Kidney (tissue), 11 donors: ENCODE results near the gene SRGAP2C. TPM values are rescaled to one million over a fixed set of nuclear protein-coding genes. Genes with fewer than 3 reads are reported as not detected.
"Not testable (repeated sequence)": the region's sequence is repeated elsewhere in the genome, so short reads cannot be mapped to it uniquely, and the experiment has no call there.

Experiments
- DNase-seq, 5 donors: peaks; one replicate each; pipeline ENCODE4 v3.0.0-alpha.2; 2013 to 2020
- FAIRE-seq: peaks from 2 replicates; lab custom pipeline; 2012; peaks lifted over from hg19 to GRCh38; lab: Jason Lieb, UNC
- H3K27ac ChIP-seq, 2 donors: one replicate each; pipeline ENCODE4 v1.7.0; 2013; ENCODE audit warnings: low read depth in 2 of 2, low read length in 2 of 2, inconsistent platforms in 1 of 2
- H3K27me3 ChIP-seq: one replicate; pipeline ENCODE4 v1.7.1; 2013; ENCODE audit warnings: low read length, inconsistent platforms; ENCODE audit not compliant: control insufficient read depth, insufficient read depth
- H3K36me3 ChIP-seq, 3 donors: one replicate each; pipeline versions ENCODE4 v1.7.0 to v1.7.1; 2013; ENCODE audit warnings: low read length in 3 of 3, control low read depth in 1 of 3, inconsistent platforms in 1 of 3; ENCODE audit not compliant: insufficient read depth in 3 of 3, control insufficient read depth in 2 of 3
- H3K4me1 ChIP-seq, 3 donors: one replicate each; pipeline versions ENCODE4 v1.7.0 to v1.7.1; 2013; ENCODE audit warnings: low read length in 3 of 3, inconsistent platforms in 1 of 3, low read depth in 1 of 3; ENCODE audit not compliant: control insufficient read depth in 2 of 3, insufficient read depth in 2 of 3
- H3K4me3 ChIP-seq, 3 donors: one replicate each; pipeline versions ENCODE4 v1.7.0 to v1.8.1; 2013; ENCODE audit warnings: low read length in 3 of 3, control low read depth in 1 of 3, inconsistent platforms in 1 of 3
- H3K9ac ChIP-seq, 3 donors: one replicate each; pipeline versions ENCODE4 v1.7.0 to v1.7.1; 2013; ENCODE audit warnings: low read length in 3 of 3, control low read depth in 1 of 3, inconsistent platforms in 1 of 3
- H3K9me3 ChIP-seq, 3 donors: one replicate each; pipeline versions ENCODE4 v1.7.0 to v1.7.1; 2013; ENCODE audit warnings: low read length in 3 of 3, control low read depth in 1 of 3, inconsistent platforms in 1 of 3; ENCODE audit not compliant: control insufficient read depth in 2 of 3, insufficient read depth in 1 of 3
- intact Hi-C: fragments of 100-400 bp; cut with DNase I; formaldehyde crosslinking; loops from one replicate; pipeline ENCODE4 v1.11.1; 2022
- polyA plus RNA-seq: library from polyadenylated mRNA; stranded (reverse); fragments of 350-450 nt; fragmentation: Illumina TruSeq; extraction: RNeasy Lipid Tissue Mini Kit (QIAGEN cat#74804); gene quantifications from one replicate; pipeline ENCODE4 v1.2.3, GENCODE V29; 2014; ENCODE audit warnings: low read depth, low replicate concordance; ENCODE audit not compliant: insufficient read depth
- total RNA-seq: library from RNA; stranded (reverse); fragmentation: NEBNext Ultra II Directional; extraction: Animal tissue kit (Norgen Biotek cat#: 25700); gene quantifications from one replicate; pipeline ENCODE4 v1.2.1, GENCODE V29; 2021
- donor health status: control.
- donor health status: control.
- donor health status: DM: yes; HTN: yes; CAD: no.
- donor health status: Normal renal cell carcinoma (clear cell type).

SRGAP2C gene
- total and polyA plus RNA-seq, 2 donors from 2014 or later = 6.6 to 29.1 TPM

GRCh38 chr1:121362234-121362883 is 177.6 kb downstream of the SRGAP2C start:
- H3K36me3 ChIP-seq, intact Hi-C loops, H3K9me3 ChIP-seq, H3K9ac ChIP-seq, H3K4me3 ChIP-seq, H3K4me1 ChIP-seq, H3K27ac ChIP-seq, FAIRE-seq, H3K27me3 ChIP-seq: not testable (repeated sequence)
- DNase-seq = peak in 1 of 5 donors; percentile 15

GRCh38 chr1:121365316-121365715 is 180.5 kb downstream of the SRGAP2C start:
- H3K4me1 ChIP-seq, H3K9me3 ChIP-seq, H3K4me3 ChIP-seq, H3K27ac ChIP-seq, DNase-seq, intact Hi-C loops, H3K27me3 ChIP-seq, H3K36me3 ChIP-seq, H3K9ac ChIP-seq, FAIRE-seq: not testable (repeated sequence)

- H3K4me3 ChIP-seq, H3K9me3 ChIP-seq, H3K9ac ChIP-seq, H3K27me3 ChIP-seq, H3K4me1 ChIP-seq, H3K27ac ChIP-seq, FAIRE-seq, DNase-seq, H3K36me3 ChIP-seq, intact Hi-C loops: not testable (repeated sequence)
Measured at GRCh38 chr1:121365723-121366122, 180.9 kb downstream of the SRGAP2C start.

- H3K4me1 ChIP-seq, H3K36me3 ChIP-seq, H3K9me3 ChIP-seq, H3K27me3 ChIP-seq, H3K9ac ChIP-seq, DNase-seq, intact Hi-C loops, H3K4me3 ChIP-seq, H3K27ac ChIP-seq, FAIRE-seq: not testable (repeated sequence)
Measured at GRCh38 chr1:121366171-121366570, 181.4 kb downstream of the SRGAP2C start.

GRCh38 chr1:121368910-121369309 is 184.1 kb downstream of the SRGAP2C start:
- H3K27ac ChIP-seq, H3K27me3 ChIP-seq, intact Hi-C loops, H3K4me3 ChIP-seq, H3K9ac ChIP-seq, DNase-seq, H3K9me3 ChIP-seq, FAIRE-seq, H3K36me3 ChIP-seq, H3K4me1 ChIP-seq: not testable (repeated sequence)

GRCh38 chr1:121369959-121370358 is 185.2 kb downstream of the SRGAP2C start:
- H3K27ac ChIP-seq, FAIRE-seq, H3K4me3 ChIP-seq, H3K4me1 ChIP-seq, H3K36me3 ChIP-seq, H3K9ac ChIP-seq, H3K27me3 ChIP-seq, DNase-seq, intact Hi-C loops, H3K9me3 ChIP-seq: not testable (repeated sequence)

GRCh38 chr1:121374851-121375367 is 190.1 kb downstream of the SRGAP2C start:
- H3K36me3 ChIP-seq, H3K4me3 ChIP-seq, H3K27me3 ChIP-seq, intact Hi-C loops, H3K9ac ChIP-seq, DNase-seq, H3K9me3 ChIP-seq, H3K27ac ChIP-seq, H3K4me1 ChIP-seq, FAIRE-seq: not testable (repeated sequence)

GRCh38 chr1:121376986-121377385 is 192.2 kb downstream of the SRGAP2C start:
- FAIRE-seq, H3K36me3 ChIP-seq, DNase-seq: not testable (repeated sequence)

More at GRCh38 chr1:121376986-121377385, 192.2 kb downstream of the SRGAP2C start:
- H3K9ac ChIP-seq, H3K4me1 ChIP-seq, H3K9me3 ChIP-seq, intact Hi-C loops, H3K27ac ChIP-seq, H3K4me3 ChIP-seq, H3K27me3 ChIP-seq: not testable (repeated sequence)
